Daoy (cell line): ENCODE data around the gene C19orf85. TPM values are rescaled to one million over a fixed set of nuclear protein-coding genes. Genes with fewer than 3 reads are reported as not detected.
A peak's percentile ranks its signal among the peaks of the same experiment; 100 is the strongest.
"Not testable (repeated sequence)": the region's sequence is repeated elsewhere in the genome, so short reads cannot be mapped to it uniquely, and the experiment has no call there.

ENCODE experiments used
- DNase-seq: peaks from one replicate; pipeline ENCODE4 v3.0.0-alpha.2; 2015; ENCODE audit warnings: low read depth
- total RNA-seq: library from RNA; depleted of rRNA; stranded (reverse); fragments of >200 nt; shearing (Covaris generic); gene quantifications from 2 replicates; pipeline ENCODE4 v1.2.3, GENCODE V29; 2014; rRNA removed

Gene C19orf85
- total RNA-seq, 1 experiment from 2014 or later, result not detected

- DNase-seq, result peak; percentile 72
Observed at GRCh38 chr19:55440411-55441105, 24.0 kb downstream of the C19orf85 start.

GRCh38 chr19:55439052-55439451, 25.5 kb downstream of the C19orf85 start:
- DNase-seq, result no peak

- DNase-seq, result peak; percentile 86
Observed at GRCh38 chr19:55437410-55437809, 27.1 kb downstream of the C19orf85 start.

GRCh38 chr19:55436847-55437246, 27.7 kb downstream of the C19orf85 start:
- no peak for DNase-seq

GRCh38 chr19:55435020-55435419, 29.5 kb downstream of the C19orf85 start:
- no peak for DNase-seq

- DNase-seq, result no peak
Observed at GRCh38 chr19:55434356-55434919, 30.1 kb downstream of the C19orf85 start.

GRCh38 chr19:55433292-55433691, 31.3 kb downstream of the C19orf85 start:
- DNase-seq, result no peak

GRCh38 chr19:55432241-55432959, 32.2 kb downstream of the C19orf85 start:
- DNase-seq, result no peak

- no peak for DNase-seq
Observed at GRCh38 chr19:55431183-55431582, 33.4 kb downstream of the C19orf85 start.

GRCh38 chr19:55426042-55426441, 38.5 kb downstream of the C19orf85 start:
- no peak for DNase-seq

- no peak for DNase-seq
Observed at GRCh38 chr19:55424518-55424917, 40.0 kb downstream of the C19orf85 start.

- no peak for DNase-seq
Observed at GRCh38 chr19:55423225-55424005, 41.1 kb downstream of the C19orf85 start.

- DNase-seq, result not testable (repeated sequence)
Observed at GRCh38 chr19:55421281-55421680, 43.3 kb downstream of the C19orf85 start.

GRCh38 chr19:55419624-55420236, 44.8 kb downstream of the C19orf85 start:
- DNase-seq, result no peak

GRCh38 chr19:55419103-55419502, 45.4 kb downstream of the C19orf85 start:
- no peak for DNase-seq

GRCh38 chr19:55418185-55418584, 46.4 kb downstream of the C19orf85 start:
- peak; percentile 78 for DNase-seq

Other genes with a start within 250 kb of the C19orf85 start
- gene TMEM86B, start 236.0 kb downstream of the C19orf85 start, total RNA-seq, result 0.95 and 1.8 TPM in 2 replicates
- gene PPP6R1, start 205.7 kb downstream of the C19orf85 start, total RNA-seq, result 26.5 and 38.0 TPM in 2 replicates
- gene HSPBP1, start 184.6 kb downstream of the C19orf85 start, total RNA-seq, result 104 and 113 TPM in 2 replicates
- gene BRSK1, start 180.8 kb downstream of the C19orf85 start, total RNA-seq, result 6.3 and 9.0 TPM in 2 replicates
- not detected in 2 replicates for gene TMEM150B, start 139.4 kb downstream of the C19orf85 start, total RNA-seq
- gene KMT5C, start 124.9 kb downstream of the C19orf85 start, total RNA-seq, result 8.5 and 8.9 TPM in 2 replicates
- gene COX6B2, start 110.0 kb downstream of the C19orf85 start, total RNA-seq, result not detected in 2 replicates
- gene GARIN5B, start 101.5 kb downstream of the C19orf85 start, total RNA-seq, result not detected in 2 replicates
- 56.5 and 60.4 TPM in 2 replicates for gene IL11, start 94.3 kb downstream of the C19orf85 start, total RNA-seq
- gene TMEM190, start 87.9 kb downstream of the C19orf85 start, total RNA-seq, result not detected in 2 replicates
- 3.3 and 3.9 TPM in 2 replicates for gene TMEM238, start 80.5 kb downstream of the C19orf85 start, total RNA-seq
- gene RPL28, start 78.8 kb downstream of the C19orf85 start, total RNA-seq, result 633 and 816 TPM in 2 replicates
- 317 and 338 TPM in 2 replicates for gene UBE2S, start 57.0 kb downstream of the C19orf85 start, total RNA-seq
- not detected in 2 replicates for gene SHISA7, start 21.5 kb downstream of the C19orf85 start, total RNA-seq
- 134 and 140 TPM in 2 replicates for gene ISOC2, start 3.1 kb downstream of the C19orf85 start, total RNA-seq
- gene ZNF628, start 11.9 kb upstream of the C19orf85 start, total RNA-seq, result 1.7 and 3.4 TPM in 2 replicates
- 22.5 and 23.2 TPM in 2 replicates for gene NAT14, start 20.4 kb upstream of the C19orf85 start, total RNA-seq
- 1.4 and 2.2 TPM in 2 replicates for gene SSC5D, start 23.7 kb upstream of the C19orf85 start, total RNA-seq
- not detected in 2 replicates for gene SBK2, start 72.4 kb upstream of the C19orf85 start, total RNA-seq
- gene SBK3, start 80.8 kb upstream of the C19orf85 start, total RNA-seq, result not detected in 2 replicates
- gene ZNF579, start 116.1 kb upstream of the C19orf85 start, total RNA-seq, result 8.8 and 9.8 TPM in 2 replicates
- gene FIZ1, start 134.8 kb upstream of the C19orf85 start, total RNA-seq, result 2.2 and 4.1 TPM in 2 replicates
- 6.1 and 8.7 TPM in 2 replicates for gene ZNF524, start 135.5 kb upstream of the C19orf85 start, total RNA-seq
- gene ZNF865, start 140.9 kb upstream of the C19orf85 start, total RNA-seq, result 0.15 and 0.80 TPM in 2 replicates
- 5.8 and 6.1 TPM in 2 replicates for gene ZNF784, start 159.8 kb upstream of the C19orf85 start, total RNA-seq
- 1.8 and 2.4 TPM in 2 replicates for gene ZNF580, start 176.3 kb upstream of the C19orf85 start, total RNA-seq
- gene ZNF581, start 178.9 kb upstream of the C19orf85 start, total RNA-seq, result 10.1 and 15.9 TPM in 2 replicates
- gene CCDC106, start 183.5 kb upstream of the C19orf85 start, total RNA-seq, result 8.2 and 8.6 TPM in 2 replicates
- gene U2AF2, start 190.3 kb upstream of the C19orf85 start, total RNA-seq, result 218 and 267 TPM in 2 replicates
- gene EPN1, start 210.5 kb upstream of the C19orf85 start, total RNA-seq, result 25.3 and 26.6 TPM in 2 replicates